ENCODE results near the gene ARHGEF16. TPM values are rescaled to one million over a fixed set of nuclear protein-coding genes. Genes with fewer than 3 reads are reported as not detected.

Gene ARHGEF16
- total and polyA plus RNA-seq, 11 donors = 0.31 to 1.4 (median 0.51) TPM

DNA sequence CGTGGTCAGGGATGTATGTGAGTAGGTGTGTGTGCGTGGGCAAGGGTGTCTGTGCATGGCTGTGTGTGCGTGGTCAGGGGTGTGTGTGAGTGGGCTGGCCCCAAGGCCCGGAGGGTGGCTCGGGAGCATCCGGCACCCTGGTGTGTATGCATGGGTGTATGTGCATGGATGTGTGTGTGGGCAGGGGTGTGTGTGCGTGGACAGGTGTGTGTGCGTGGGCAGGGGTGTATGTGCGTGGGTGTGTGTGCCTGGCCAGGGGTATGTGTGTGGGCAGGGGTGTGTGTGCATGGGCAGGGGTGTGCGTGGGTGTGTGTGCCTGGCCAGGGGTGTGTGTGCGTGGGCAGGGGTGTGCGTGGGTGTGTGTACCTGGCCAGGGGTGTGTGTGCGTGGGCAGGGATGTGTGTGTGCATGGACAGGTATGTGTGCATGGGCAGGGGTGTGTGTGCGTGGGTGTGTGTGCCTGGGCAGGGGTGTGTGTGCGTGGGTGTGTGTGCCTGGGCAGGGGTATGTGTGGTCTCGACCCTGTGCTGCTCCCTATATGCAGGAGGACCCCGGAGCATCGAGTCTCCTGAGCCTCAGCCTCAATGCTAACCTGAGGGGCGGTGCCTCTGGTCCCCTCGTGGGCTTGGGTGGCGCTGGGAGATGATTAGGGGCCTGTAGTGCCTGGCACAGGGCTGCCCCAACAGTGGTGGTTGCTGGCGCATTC, 16.3 kb downstream of the ARHGEF16 start:
- Histone ChIP-seq H3K36me3 (no peaks in the 10 kb centered on the region), H3K4me3 (no peak overlapping the region), H3K9me3 (no peaks in the 10 kb centered on the region), H3K27me3 (no peaks in the 10 kb centered on the region), H3K4me1 (peaks cover 0 to 12% (median 8%) of the 10 kb centered on the region in 12 donors), H3K27ac (no peak overlapping the region)
- DNase-seq (peak in 3 of 5 donors; percentile 9 to 42 (median 17)), ATAC-seq (no peak)
- intact Hi-C loops (cut with DNase I) = loop anchor here in 2 of 10 donors (1.0 to 2.0 kb wide), 2 partner anchors 16 to 18 kb away; partner anchors contain the start of gene ARHGEF16 (in 1 of the 2)
- 85 to 90% (median 86%) methylated on average over 22 of the region's 22 CpGs for WGBS, 4 donors
- TF ChIP-seq, protein P1, sequence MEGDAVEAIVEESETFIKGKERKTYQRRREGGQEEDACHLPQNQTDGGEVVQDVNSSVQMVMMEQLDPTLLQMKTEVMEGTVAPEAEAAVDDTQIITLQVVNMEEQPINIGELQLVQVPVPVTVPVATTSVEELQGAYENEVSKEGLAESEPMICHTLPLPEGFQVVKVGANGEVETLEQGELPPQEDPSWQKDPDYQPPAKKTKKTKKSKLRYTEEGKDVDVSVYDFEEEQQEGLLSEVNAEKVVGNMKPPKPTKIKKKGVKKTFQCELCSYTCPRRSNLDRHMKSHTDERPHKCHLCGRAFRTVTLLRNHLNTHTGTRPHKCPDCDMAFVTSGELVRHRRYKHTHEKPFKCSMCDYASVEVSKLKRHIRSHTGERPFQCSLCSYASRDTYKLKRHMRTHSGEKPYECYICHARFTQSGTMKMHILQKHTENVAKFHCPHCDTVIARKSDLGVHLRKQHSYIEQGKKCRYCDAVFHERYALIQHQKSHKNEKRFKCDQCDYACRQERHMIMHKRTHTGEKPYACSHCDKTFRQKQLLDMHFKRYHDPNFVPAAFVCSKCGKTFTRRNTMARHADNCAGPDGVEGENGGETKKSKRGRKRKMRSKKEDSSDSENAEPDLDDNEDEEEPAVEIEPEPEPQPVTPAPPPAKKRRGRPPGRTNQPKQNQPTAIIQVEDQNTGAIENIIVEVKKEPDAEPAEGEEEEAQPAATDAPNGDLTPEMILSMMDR (IDR thresholded peaks at IDR 0.05) = no peak
- no peak for TF ChIP-seq POLR2A (IDR thresholded peaks at IDR 0.05)

DNA sequence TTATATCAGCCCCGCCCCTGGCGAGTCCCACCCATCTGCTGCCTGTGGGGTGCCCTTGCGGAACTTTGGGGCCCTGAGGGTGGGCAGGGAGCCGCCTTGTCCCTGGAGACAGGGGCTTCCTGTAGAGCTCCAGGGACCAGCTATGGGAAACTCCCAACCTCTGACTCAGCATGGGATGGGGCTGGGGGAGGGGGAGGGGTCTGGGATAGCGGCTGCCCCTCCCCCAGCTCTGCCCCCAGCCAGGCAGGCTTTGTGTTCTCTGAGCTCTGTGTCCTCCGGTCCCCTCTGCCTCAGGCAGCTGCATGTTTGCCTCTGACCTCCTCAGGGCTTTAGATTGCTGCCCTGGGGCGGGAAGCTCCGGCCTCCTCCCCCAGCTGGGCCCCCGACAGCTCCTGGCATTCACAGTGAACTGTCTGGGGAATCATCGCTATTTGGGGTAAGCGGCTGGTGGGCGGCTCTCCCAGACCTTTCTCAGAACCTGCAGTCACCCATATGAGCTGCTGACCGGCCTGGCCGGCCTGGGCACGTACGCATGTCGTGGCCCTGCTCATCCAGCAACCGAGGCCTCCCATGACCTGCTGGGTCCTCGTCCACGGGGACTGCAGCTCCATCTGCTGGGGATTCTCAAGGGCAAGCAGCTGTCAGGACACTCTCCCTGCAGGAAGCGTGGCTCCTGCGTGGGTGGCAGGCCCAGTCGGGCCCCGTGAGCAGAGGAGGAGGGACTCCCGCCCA, 17.1 kb downstream of the ARHGEF16 start:
- intact Hi-C loops (cut with DNase I) = loop anchor here in 2 of 10 donors (1.0 to 2.0 kb wide), 2 partner anchors 17 to 18 kb away; partner anchors contain the start of gene ARHGEF16 (in 1 of the 2)
- Histone ChIP-seq H3K27me3 (no peaks in the 10 kb centered on the region), H3K4me1 (peaks cover 0 to 12% (median 8%) of the 10 kb centered on the region in 12 donors), H3K27ac (no peak overlapping the region), H3K4me3 (no peak overlapping the region), H3K9me3 (no peaks in the 10 kb centered on the region), H3K36me3 (no peaks in the 10 kb centered on the region)
- TF ChIP-seq POLR2A (IDR thresholded peaks at IDR 0.05) = no peak
- TF ChIP-seq, protein P1 (IDR thresholded peaks at IDR 0.05) = peak; percentile 23 to 66 (median 52)
- ATAC-seq = peak; percentile 42 to 79 (median 68)
- WGBS, 4 donors = 24 to 40% (median 28%) methylated on average over 9 to 25 of the region's 25 CpGs
- DNase-seq = peak; percentile 57 to 83 (median 59)

DNA sequence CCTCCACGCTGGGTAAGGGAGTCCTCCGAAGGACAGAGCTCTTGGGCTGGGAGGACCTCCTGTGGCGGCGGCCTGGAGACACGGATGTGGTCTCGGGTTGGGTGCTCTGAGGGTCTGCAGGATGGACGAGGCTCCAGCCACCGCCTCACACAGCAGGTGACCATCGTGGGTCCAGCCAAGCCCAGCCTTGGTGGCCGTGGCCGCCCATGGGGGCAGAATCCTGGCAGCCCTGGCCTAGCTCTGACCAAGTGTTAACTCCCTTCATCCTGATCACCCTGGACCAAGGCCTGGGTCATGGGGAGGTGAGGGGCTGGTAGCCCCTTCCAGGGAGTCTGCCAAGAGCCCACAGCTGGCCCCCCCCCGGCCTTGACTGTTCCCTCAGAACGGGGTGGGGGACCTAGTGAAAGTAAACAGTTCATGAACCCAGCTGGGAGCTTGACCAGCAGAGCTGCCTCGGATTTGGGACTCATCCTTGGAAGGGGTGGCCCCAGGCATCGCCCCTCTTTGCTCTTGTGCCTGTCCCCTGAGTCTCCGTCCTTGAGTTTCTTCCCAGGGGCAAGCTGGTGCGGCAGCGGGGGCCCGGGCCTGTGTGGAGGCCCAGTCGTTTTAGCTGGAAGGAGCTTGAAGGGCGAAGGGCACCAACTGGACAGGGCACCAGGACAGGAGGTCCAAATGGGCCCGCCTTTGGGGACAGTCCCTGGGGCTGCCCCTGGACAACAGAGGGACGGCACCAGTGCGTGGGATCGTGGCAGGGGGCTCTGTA, 17.8 kb downstream of the ARHGEF16 start:
- TF ChIP-seq POLR2A (IDR thresholded peaks at IDR 0.05) = no peak
- TF ChIP-seq, protein P1 (IDR thresholded peaks at IDR 0.05) = peak in 2 of 12 donors; percentile 1 to 3
- intact Hi-C loops (cut with DNase I) = no loop called here
- Histone ChIP-seq H3K27ac (no peak overlapping the region), H3K4me3 (no peak overlapping the region), H3K4me1 (peaks cover 0 to 12% (median 8%) of the 10 kb centered on the region in 12 donors), H3K36me3 (no peaks in the 10 kb centered on the region), H3K27me3 (no peaks in the 10 kb centered on the region), H3K9me3 (no peaks in the 10 kb centered on the region)
- DNase-seq (peak in 2 of 5 donors; percentile 21 to 37), ATAC-seq (no peak)
- 76 to 81% (median 78%) methylated on average over 20 to 25 of the region's 25 CpGs for WGBS, 4 donors

Measured in heart left ventricle (tissue), 16 donors.